ENCODE results near the gene POFUT1.
"Not testable (repeated sequence)": the region's sequence is repeated elsewhere in the genome, so short reads cannot be mapped to it uniquely, and the experiment has no call there.

Gene POFUT1

GRCh38 chr20:32163951-32164350 lies 43.7 kb upstream of the POFUT1 start:
- H3K4me3 ChIP-seq (replicated peaks; ENCODE audit: low read depth, low read length): no peak overlapping the region
- no peak for TF ChIP-seq CTCF (IDR thresholded peaks at IDR 0.05; ENCODE audit: low read length, missing control alignments)
- DNase-seq (ENCODE audit: low read depth): no peak

GRCh38 chr20:32164984-32165735 lies 42.5 kb upstream of the POFUT1 start:
- DNase-seq (ENCODE audit: low read depth): peak; percentile 94
- TF ChIP-seq CTCF (IDR thresholded peaks at IDR 0.05; ENCODE audit: low read length, missing control alignments): no peak

GRCh38 chr20:32165836-32166545 lies 41.7 kb upstream of the POFUT1 start:
- DNase-seq (ENCODE audit: low read depth): peak; percentile 63
- no peak overlapping the region for H3K4me3 ChIP-seq (replicated peaks; ENCODE audit: low read depth, low read length)
- TF ChIP-seq CTCF (IDR thresholded peaks at IDR 0.05; ENCODE audit: low read length, missing control alignments): no peak

More at GRCh38 chr20:32164984-32165735, 42.5 kb upstream of the POFUT1 start:
- H3K4me3 ChIP-seq (replicated peaks; ENCODE audit: low read depth, low read length): no peak overlapping the region

GRCh38 chr20:32167552-32167951 lies 40.1 kb upstream of the POFUT1 start:
- TF ChIP-seq CTCF (IDR thresholded peaks at IDR 0.05; ENCODE audit: low read length, missing control alignments): no peak

GRCh38 chr20:32168184-32168910 lies 39.3 kb upstream of the POFUT1 start:
- no peak for TF ChIP-seq CTCF (IDR thresholded peaks at IDR 0.05; ENCODE audit: low read length, missing control alignments)
- no peak overlapping the region for H3K4me3 ChIP-seq (replicated peaks; ENCODE audit: low read depth, low read length)
- DNase-seq (ENCODE audit: low read depth): peak; percentile 52

More at GRCh38 chr20:32167552-32167951, 40.1 kb upstream of the POFUT1 start:
- DNase-seq (ENCODE audit: low read depth): no peak
- H3K4me3 ChIP-seq (replicated peaks; ENCODE audit: low read depth, low read length): no peak overlapping the region

GRCh38 chr20:32177696-32178095 lies 30.0 kb upstream of the POFUT1 start:
- DNase-seq (ENCODE audit: low read depth); H3K4me3 ChIP-seq (replicated peaks; ENCODE audit: low read depth, low read length): not testable (repeated sequence)

GRCh38 chr20:32179515-32179914 lies 28.2 kb upstream of the POFUT1 start:
- TF ChIP-seq CTCF (IDR thresholded peaks at IDR 0.05; ENCODE audit: low read length, missing control alignments): no peak

More at GRCh38 chr20:32179515-32179914, 28.2 kb upstream of the POFUT1 start:
- no peak overlapping the region for H3K4me3 ChIP-seq (replicated peaks; ENCODE audit: low read depth, low read length)
- no peak for DNase-seq (ENCODE audit: low read depth)
